GM19023 (cell line): ENCODE data around the gene PTPN13.

Experiments
- ATAC-seq: cut with Tn5 transposase; IDR thresholded peaks from one replicate; pipeline ENCODE4 v1.9.1; 2021; ENCODE audit warnings: mild to moderate bottlenecking, moderate library complexity; ENCODE audit not compliant: unreplicated experiment

PTPN13 gene, protein sequence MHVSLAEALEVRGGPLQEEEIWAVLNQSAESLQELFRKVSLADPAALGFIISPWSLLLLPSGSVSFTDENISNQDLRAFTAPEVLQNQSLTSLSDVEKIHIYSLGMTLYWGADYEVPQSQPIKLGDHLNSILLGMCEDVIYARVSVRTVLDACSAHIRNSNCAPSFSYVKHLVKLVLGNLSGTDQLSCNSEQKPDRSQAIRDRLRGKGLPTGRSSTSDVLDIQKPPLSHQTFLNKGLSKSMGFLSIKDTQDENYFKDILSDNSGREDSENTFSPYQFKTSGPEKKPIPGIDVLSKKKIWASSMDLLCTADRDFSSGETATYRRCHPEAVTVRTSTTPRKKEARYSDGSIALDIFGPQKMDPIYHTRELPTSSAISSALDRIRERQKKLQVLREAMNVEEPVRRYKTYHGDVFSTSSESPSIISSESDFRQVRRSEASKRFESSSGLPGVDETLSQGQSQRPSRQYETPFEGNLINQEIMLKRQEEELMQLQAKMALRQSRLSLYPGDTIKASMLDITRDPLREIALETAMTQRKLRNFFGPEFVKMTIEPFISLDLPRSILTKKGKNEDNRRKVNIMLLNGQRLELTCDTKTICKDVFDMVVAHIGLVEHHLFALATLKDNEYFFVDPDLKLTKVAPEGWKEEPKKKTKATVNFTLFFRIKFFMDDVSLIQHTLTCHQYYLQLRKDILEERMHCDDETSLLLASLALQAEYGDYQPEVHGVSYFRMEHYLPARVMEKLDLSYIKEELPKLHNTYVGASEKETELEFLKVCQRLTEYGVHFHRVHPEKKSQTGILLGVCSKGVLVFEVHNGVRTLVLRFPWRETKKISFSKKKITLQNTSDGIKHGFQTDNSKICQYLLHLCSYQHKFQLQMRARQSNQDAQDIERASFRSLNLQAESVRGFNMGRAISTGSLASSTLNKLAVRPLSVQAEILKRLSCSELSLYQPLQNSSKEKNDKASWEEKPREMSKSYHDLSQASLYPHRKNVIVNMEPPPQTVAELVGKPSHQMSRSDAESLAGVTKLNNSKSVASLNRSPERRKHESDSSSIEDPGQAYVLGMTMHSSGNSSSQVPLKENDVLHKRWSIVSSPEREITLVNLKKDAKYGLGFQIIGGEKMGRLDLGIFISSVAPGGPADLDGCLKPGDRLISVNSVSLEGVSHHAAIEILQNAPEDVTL (N-terminal part only)

GRCh38 chr4:86593688-86594558 lies at the start of gene PTPN13:
PTPN13 (plus strand) TSS chr4:86594315; CDS start chr4:86635257, 40,942 bp downstream.
- peak; percentile 97 for ATAC-seq

GRCh38 chr4:86547140-86547539 lies 47.0 kb upstream of the PTPN13 start:
- ATAC-seq, result no peak

DNA sequence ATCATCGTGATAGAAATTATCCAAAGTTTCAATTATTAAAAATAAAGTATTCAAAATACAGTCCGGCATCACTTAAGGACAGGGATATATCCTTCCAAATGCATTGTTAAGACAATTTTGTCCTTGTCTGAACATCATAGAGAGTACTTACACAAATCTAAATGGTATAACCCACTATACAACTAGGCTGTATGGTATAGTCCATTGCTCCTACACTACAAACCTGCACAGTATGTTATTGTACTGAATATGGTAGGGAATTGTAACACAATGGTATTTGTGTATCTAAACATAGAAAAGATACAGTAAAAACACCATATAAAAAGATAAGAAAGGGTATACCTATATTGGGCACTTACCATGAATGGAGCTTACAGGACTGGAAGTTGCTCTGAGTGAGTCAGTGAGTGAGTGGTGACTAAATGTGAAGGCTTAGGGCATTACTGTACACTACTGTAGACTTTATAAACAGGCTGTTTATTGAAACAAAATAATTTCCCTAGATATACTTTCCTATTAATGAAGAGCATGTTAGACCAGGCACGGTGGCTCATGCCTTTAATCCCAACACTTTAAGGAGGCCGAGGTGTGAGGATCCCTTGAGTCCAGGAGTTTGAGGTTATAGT lies 44.8 kb upstream of the PTPN13 start:
- no peak for ATAC-seq

GRCh38 chr4:86551387-86551786 lies 42.7 kb upstream of the PTPN13 start:
- ATAC-seq, result no peak

GRCh38 chr4:86554646-86555045 lies 39.5 kb upstream of the PTPN13 start:
- no peak for ATAC-seq

- no peak for ATAC-seq
Measured at GRCh38 chr4:86556791-86557415, 37.2 kb upstream of the PTPN13 start.

DNA sequence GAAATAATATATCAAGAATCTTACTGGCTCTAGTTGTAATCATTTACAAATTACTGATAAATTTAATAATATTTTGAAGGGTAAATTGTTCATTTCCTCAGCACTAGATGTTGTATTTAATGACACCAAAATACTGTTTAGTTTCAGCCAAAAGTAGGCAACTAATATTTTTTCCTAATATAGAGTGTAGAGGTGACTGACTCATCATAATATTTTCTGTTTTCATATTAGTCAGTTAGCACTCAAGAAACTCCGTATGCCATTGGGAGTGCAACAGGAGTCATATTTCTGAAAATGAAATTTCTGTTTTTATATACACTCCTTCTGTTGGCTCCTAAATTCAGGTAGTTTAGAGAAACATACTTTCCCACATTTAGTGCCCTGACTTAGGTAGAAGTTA lies 36.6 kb upstream of the PTPN13 start:
- ATAC-seq, result peak; percentile 73

DNA sequence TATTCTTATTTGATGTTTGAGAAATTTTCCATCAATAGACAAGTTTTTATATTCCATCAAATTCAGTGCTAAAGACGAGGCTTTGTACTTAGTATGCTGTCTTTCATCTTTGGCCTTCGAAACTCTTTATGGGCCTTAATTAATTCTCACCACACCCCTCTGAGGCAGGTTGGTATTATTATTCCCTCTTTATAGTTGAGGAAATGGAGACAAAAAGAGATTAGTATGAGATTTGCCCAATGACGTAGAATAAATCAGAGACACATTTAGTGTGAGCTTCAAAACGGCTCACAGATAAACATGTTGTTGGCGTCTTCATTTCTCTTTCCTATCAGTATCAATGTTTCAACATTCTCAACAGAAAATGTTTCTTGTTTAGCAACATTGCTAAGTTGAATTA lies 35.9 kb upstream of the PTPN13 start:
- no peak for ATAC-seq

- no peak for ATAC-seq
Measured at GRCh38 chr4:86558797-86559196, 35.3 kb upstream of the PTPN13 start.

DNA sequence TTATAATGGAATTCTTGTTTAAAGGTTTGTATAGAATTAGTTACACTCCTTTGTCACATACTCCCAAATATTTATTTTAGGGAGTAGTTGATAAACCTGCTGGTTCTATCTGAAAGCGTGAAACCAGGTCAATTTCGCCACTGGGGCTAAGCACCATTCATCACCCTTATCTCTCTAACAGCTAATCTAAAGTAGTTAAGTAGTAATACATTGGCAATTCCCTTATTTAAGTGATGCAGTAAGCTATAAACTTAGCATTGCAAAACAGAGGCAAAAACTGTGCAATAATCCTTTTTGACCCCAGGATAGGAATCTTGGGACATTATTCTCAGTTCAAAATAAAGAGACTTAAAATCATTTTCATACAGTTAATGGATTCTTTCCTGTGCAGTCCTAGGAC lies 33.7 kb upstream of the PTPN13 start:
- ATAC-seq, result no peak

DNA sequence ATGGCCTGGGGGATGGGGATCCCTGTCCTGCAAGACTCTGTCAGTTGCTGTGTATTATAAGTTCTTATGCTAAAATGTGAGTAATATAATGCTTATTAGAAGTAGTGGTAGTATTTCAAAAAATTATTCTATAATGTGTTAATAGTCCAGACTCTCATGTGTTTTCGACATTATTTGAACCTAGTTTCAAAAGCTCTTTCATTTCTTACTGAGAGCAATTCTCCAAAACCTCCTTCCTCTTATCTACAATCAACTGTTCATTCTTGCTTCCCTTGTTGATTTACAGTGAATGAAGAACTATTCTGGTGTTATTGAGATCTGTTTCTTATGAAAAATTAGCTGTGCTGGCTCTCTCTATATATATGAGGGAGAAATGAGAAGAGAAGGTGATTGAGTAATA lies 32.9 kb upstream of the PTPN13 start:
- ATAC-seq, result no peak

GRCh38 chr4:86563416-86563815 lies 30.7 kb upstream of the PTPN13 start:
- no peak for ATAC-seq

DNA sequence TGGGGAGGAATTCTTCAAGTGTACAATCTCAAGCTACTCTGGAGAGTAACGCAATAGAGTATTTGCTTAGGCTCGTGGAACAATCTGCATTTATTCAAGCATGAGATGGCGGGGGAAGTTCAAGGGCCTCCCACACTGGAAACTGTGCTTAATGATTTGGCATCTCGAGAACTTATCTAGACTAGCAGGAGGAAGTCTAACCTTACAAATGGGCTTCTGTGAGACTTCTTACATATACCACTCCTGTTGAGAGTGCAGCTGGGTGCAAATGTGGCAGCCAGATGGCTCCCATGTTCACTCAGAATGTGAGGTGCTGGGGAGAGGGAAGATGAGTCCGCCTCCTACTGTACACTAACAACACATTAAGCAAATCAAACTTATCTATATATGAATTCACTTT lies 29.3 kb upstream of the PTPN13 start:
- ATAC-seq, result no peak

DNA sequence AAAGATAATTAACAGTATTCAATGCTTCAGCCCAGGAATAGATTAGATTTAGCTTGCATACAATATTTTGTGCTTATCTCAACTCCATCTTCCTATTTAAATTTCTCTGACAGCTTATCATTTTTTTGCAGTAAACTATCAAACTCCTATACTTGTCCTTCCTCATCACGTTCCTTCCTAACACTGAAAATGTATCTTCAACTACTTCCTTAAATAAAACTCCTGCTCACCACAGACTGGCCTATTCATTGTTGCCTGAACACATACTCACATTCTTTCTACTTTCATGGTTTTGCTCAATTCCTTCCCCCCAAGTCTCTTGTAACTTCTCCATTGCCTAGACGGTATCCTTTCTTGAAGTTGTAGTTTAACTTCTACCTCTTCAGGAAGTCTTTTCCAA lies 28.5 kb upstream of the PTPN13 start:
- no peak for ATAC-seq

GRCh38 chr4:86569103-86569870 lies 24.8 kb upstream of the PTPN13 start:
- no peak for ATAC-seq

GRCh38 chr4:86579941-86580340 lies 14.2 kb upstream of the PTPN13 start:
- no peak for ATAC-seq

- ATAC-seq, result no peak
Measured at GRCh38 chr4:86582410-86582809, 11.7 kb upstream of the PTPN13 start.

GRCh38 chr4:86586160-86586572 lies 7.9 kb upstream of the PTPN13 start:
- ATAC-seq, result no peak
